Small intestine (tissue), 7 donors: ENCODE results near the gene MUC5B. TPM values are rescaled to one million over a fixed set of nuclear protein-coding genes. Genes with fewer than 3 reads are reported as not detected.

Experiments used
- DNase-seq, 2 donors: peaks; one replicate each; pipeline versions ENCODE4 v3.0.0 to v3.0.0-alpha.2; 2013
- FAIRE-seq: peaks from 2 replicates; lab custom pipeline; 2012; peaks lifted over from hg19 to GRCh38; lab: Jason Lieb, UNC
- H3K27ac ChIP-seq, 3 donors: one replicate each; pipeline ENCODE4 v1.5.1; 2013; ENCODE audit warnings: low read length in 2 of 3, mild to moderate bottlenecking in 2 of 3, control low read depth in 1 of 3, inconsistent platforms in 1 of 3, low read depth in 1 of 3, moderate library complexity in 1 of 3
- H3K27me3 ChIP-seq, 3 donors: one replicate each; pipeline ENCODE4 v1.6.1; 2013; ENCODE audit warnings: low read length in 3 of 3, inconsistent platforms in 1 of 3; ENCODE audit not compliant: control insufficient read depth in 3 of 3, insufficient read depth in 3 of 3
- H3K36me3 ChIP-seq, 3 donors: one replicate each; pipeline ENCODE4 v1.6.1; 2013; ENCODE audit warnings: low read length in 3 of 3, inconsistent platforms in 1 of 3, low read depth in 1 of 3, mild to moderate bottlenecking in 1 of 3, moderate library complexity in 1 of 3; ENCODE audit not compliant: control insufficient read depth in 3 of 3, insufficient read depth in 2 of 3
- H3K4me1 ChIP-seq, 3 donors: one replicate each; pipeline ENCODE4 v1.6.1; 2013; ENCODE audit warnings: low read length in 2 of 3, inconsistent platforms in 1 of 3, low read depth in 1 of 3, mild to moderate bottlenecking in 1 of 3, moderate library complexity in 1 of 3; ENCODE audit not compliant: control insufficient read depth in 3 of 3, insufficient read depth in 2 of 3
- H3K4me3 ChIP-seq, 3 donors: one replicate each; pipeline ENCODE4 v1.5.1; 2013; ENCODE audit warnings: low read length in 3 of 3, control low read depth in 1 of 3, inconsistent platforms in 1 of 3, low read depth in 1 of 3, mild to moderate bottlenecking in 1 of 3, moderate library complexity in 1 of 3
- H3K9me3 ChIP-seq, 2 donors: one replicate each; pipeline ENCODE4 v1.6.1; 2013; ENCODE audit warnings: low read depth in 1 of 2, low read length in 1 of 2; ENCODE audit not compliant: control insufficient read depth in 2 of 2, insufficient read depth in 1 of 2
- WGBS, 3 donors: extraction: QIAGEN DNeasy Blood & Tissue Kit; methylation state at CpG; one replicate each; pipeline ENCODE4 v1.1.7; 2013; 5-methylcytosine and 5-hydroxymethylcytosine counted together
- polyA plus RNA-seq, 4 donors: library from polyadenylated mRNA; stranded (reverse) in 3 of 4; unstranded in 1 of 4; fragments of 200-250 nt in 3 of 4; fragments of 120-200 nt in 1 of 4; gene quantifications; one replicate each; pipeline versions ENCODE4 v1.2.1 to v1.2.3, GENCODE V29; 2013
- donor health status: healthy with polysubstance abuse.
- donor health status: control.
- donor health status: control.
- donor health status: Bipolar disorder and iron deficiency.
- donor health status: healthy.

Gene MUC5B
- polyA plus RNA-seq, 4 donors = 0.04 to 2.4 TPM; not detected in 2

DNA sequence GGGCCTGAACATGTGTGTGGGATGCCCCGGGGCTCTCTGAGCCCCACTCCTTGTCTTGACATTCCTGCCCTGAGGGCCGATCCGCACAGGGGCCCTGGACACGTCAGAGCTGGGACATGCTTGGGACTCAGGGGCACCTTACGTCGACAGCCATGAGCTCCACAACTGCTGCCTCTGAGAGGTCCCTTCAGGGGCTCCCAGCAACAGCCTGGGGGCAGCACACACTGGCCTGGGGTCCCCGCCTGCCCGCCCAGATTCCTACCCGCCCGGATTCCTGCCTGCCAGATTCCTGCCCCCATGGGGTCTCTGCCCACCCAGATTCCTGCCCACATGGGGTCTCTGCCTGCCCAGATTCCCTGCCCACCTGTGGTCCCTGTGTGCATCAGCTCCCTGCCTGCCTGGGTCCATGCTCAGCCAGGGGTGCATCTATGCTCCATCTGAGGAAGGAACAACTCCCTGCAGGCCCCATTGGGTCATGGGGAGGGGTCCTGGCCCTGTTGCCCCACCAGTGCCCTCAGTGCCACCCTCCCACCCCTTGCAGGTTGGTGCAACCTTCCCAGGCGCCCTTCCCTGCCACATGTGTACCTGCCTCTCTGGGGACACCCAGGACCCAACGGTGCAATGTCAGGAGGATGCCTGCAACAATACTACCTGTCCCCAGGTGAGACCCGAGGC lies 35.7 kb downstream of the MUC5B start:
- H3K9me3 ChIP-seq = no peaks in the 10 kb centered on the region
- H3K4me3 ChIP-seq = no peak overlapping the region
- H3K27me3 ChIP-seq = no peaks in the 10 kb centered on the region
- H3K4me1 ChIP-seq = peaks cover 0 to 14% (median 6%) of the 10 kb centered on the region in 3 donors
- DNase-seq (no peak), FAIRE-seq (no peak)
- H3K36me3 ChIP-seq = no peaks in the 10 kb centered on the region
- H3K27ac ChIP-seq = no peak overlapping the region
- 56 to 72% (median 62%) methylated on average over 8 to 13 of the region's 13 CpGs for WGBS, 3 donors

DNA sequence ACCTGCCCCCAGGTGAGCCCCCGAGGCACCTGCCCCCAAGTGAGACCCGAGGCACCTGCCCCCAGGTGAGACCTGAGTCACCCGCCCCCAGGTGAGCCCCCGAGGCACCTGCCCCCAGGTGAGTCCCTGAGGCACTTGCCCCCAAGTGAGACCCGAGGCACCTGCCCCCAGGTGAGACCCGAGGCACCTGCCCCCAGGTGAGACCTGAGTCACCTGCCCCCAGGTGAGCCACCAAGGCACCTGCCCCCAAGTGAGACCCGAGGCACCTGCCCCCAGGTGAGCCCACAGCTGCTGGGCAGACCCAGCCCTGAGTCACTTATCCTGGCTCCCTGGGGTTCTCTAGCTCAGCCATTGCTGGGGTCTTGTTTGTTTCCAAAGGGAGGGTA lies 36.2 kb downstream of the MUC5B start:
- WGBS, 3 donors = 34 to 69% (median 38%) methylated on average over 4 to 7 of the region's 7 CpGs
- no peak for DNase-seq
- Histone ChIP-seq H3K36me3 (no peaks in the 10 kb centered on the region), H3K4me1 (peaks cover 0 to 14% (median 6%) of the 10 kb centered on the region in 3 donors), H3K4me3 (no peak overlapping the region), H3K27ac (no peak overlapping the region), H3K27me3 (no peaks in the 10 kb centered on the region), H3K9me3 (no peaks in the 10 kb centered on the region)
- FAIRE-seq = no peak

DNA sequence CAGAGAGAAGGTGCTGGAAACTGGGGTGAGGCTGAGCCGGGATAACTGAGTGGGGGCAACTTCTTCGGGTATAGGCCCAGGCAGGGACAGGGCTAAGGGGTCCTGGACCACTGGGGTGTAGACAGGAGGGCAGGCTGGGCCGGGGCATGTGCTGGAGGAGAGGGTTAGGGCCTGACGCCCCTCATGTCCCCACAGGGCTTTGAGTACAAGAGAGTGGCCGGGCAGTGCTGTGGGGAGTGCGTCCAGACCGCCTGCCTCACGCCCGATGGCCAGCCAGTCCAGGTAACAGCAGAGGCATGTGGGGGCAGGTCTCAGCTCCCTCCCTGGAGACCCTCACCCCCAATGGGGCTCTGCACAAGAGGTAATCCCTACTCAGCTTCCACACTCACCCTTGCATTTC lies 36.7 kb downstream of the MUC5B start:
- Histone ChIP-seq H3K4me3 (no peak overlapping the region), H3K36me3 (no peaks in the 10 kb centered on the region), H3K27ac (no peak overlapping the region), H3K4me1 (peaks cover 0 to 14% (median 6%) of the 10 kb centered on the region in 3 donors), H3K27me3 (no peaks in the 10 kb centered on the region), H3K9me3 (no peaks in the 10 kb centered on the region)
- DNase-seq (no peak), FAIRE-seq (no peak)
- WGBS, 3 donors = 81 to 86% (median 83%) methylated on average over 8 to 9 of the region's 9 CpGs

DNA sequence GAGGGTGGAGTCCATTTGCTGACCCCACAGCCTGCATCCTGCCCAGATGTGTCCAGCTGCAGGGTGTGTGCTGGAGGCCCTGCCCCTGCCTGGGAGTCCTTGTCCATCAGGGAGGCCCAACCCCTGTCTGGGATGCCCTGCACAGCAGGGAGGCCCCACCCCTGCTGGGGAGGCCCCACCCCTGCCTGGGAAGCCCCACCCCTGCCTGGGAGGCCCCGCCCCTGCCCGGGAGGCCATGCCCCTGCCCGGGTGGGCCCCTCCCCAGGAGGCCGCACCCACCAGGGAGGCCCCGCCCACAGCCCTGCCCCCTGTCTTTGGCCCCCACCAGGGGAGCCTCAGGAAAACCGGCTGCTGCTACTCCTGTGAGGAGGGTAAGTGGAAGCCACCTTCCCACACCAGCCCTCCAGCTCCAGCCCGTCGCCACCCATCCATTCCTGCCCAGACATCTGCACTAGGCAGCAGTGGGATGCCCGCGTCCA lies 37.2 kb downstream of the MUC5B start:
- DNase-seq (peak; percentile 29 to 30), FAIRE-seq (no peak)
- 35 to 65% (median 60%) methylated on average over 7 to 10 of the region's 10 CpGs for WGBS, 3 donors
- H3K27ac ChIP-seq = no peak overlapping the region
- H3K4me1 ChIP-seq = peaks cover 0 to 14% (median 6%) of the 10 kb centered on the region in 3 donors
- no peak overlapping the region for H3K4me3 ChIP-seq
- no peaks in the 10 kb centered on the region for H3K36me3 ChIP-seq
- peaks cover 0 to 2% of the 10 kb centered on the region in 2 donors for H3K9me3 ChIP-seq
- H3K27me3 ChIP-seq = no peaks in the 10 kb centered on the region

DNA sequence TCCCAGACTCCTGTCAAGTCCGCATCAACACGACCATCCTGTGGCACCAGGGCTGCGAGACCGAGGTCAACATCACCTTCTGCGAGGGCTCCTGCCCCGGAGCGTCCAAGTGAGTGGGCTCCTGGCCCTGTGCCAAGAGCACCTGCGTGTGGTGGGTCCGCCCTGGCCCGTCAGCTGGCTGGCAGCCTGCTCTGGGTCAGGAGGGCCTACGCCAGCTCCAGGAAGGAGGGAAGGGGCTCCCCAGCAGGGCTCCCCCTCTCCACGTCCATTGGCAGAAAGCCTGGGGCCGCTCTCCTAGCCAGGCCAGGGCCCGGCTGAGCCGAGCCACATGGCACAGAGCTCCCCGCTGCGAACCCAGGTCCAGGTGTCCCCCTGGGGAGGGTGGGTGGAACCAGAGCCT lies 37.8 kb downstream of the MUC5B start:
- Histone ChIP-seq H3K4me3 (no peak overlapping the region), H3K27ac (no peak overlapping the region), H3K9me3 (peaks cover 0 to 8% of the 10 kb centered on the region in 2 donors), H3K36me3 (no peaks in the 10 kb centered on the region), H3K4me1 (peaks cover 0 to 14% (median 6%) of the 10 kb centered on the region in 3 donors), H3K27me3 (no peaks in the 10 kb centered on the region)
- FAIRE-seq = no peak
- no peak for DNase-seq
- WGBS, 3 donors = 85 to 89% (median 86%) methylated on average over 15 to 17 of the region's 17 CpGs

DNA sequence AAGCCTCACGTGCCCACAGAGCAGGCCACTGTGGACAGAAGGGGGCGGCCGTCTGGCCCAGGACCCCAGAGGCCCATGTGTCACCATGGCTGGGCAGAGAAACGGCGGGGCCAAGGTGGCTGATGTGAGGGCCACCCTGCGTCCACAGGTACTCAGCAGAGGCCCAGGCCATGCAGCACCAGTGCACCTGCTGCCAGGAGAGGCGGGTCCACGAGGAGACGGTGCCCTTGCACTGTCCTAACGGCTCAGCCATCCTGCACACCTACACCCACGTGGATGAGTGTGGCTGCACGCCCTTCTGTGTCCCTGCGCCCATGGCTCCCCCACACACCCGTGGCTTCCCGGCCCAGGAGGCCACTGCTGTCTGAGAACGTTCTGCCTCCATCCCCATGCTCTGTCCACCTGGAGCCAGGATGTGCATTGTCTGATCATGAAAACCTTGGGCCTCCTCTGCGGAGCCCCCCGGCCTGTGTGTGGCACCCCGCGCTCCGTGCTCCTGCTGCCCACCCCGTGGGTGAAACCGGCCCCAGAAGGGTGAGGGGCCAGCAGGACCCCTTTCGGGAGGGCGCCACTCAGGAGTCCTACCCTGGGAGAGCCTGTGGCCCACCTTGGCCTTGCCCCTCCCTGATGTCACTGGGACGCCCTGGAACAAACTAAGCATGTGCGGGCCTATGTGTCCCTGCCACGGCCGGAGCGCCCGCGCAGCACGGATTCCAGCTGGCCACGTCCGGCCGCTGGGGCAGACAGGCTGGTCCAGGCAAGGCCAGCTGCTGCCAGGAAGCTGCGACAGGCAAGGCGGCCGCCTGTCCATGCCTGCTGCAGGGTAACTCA lies 38.6 kb downstream of the MUC5B start:
- Histone ChIP-seq H3K27me3 (no peaks in the 10 kb centered on the region), H3K9me3 (peaks cover 0 to 11% of the 10 kb centered on the region in 2 donors), H3K27ac (no peak overlapping the region), H3K4me3 (no peak overlapping the region), H3K36me3 (no peaks in the 10 kb centered on the region), H3K4me1 (peaks cover 0 to 14% (median 6%) of the 10 kb centered on the region in 3 donors)
- 75 to 87% (median 85%) methylated on average over 31 to 39 of the region's 39 CpGs for WGBS, 3 donors
- no peak for DNase-seq
- no peak for FAIRE-seq

DNA sequence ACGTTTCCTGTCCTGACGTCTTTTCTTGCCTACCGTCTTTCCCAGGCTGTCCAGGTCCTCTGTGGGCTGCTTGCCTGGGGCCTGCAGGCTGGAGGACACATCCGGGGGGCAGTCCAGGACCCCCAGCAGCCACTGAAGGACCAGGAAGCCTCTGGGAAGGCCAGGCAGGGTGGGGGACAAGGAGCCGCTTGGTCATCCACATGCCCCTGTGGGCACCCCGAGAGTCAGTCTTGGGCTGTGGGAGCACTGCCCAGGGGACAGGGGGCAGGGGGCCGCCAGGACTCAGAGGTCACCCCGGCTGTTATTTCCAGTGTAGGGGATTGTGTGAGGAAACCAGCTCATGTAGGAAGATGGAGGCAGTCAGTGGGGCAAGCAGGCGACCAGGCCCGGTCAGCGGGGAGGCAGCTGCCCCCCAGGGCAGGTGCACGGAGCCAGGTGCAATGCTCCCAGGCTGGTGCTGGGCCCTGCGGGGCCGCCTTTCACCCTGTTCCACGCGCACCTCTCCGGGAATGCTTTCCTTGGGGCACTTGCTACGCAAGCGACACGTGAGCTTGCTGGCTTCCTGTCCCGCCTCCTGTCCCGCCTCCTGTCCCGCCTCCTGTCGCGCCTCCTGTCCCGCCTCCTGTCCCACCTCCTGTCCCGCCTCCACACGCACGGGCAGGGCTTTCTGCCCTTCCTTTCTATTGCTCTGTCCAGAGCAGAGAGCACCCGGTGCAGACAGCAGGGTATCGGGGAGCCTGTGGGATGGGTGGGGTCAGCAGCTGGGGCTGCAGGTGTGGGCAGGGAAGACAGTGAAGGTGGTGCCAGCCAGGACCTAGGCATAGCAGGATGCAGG lies 39.5 kb downstream of the MUC5B start:
- FAIRE-seq (no peak), DNase-seq (peak; percentile 93 to 97)
- Histone ChIP-seq H3K9me3 (peaks cover 0 to 11% of the 10 kb centered on the region in 2 donors), H3K27ac (peak overlapping the region; percentile 63 to 92 (median 78)), H3K4me3 (peak overlapping the region; percentile 14 to 56 (median 53)), H3K36me3 (no peaks in the 10 kb centered on the region), H3K4me1 (peaks cover 0 to 14% (median 6%) of the 10 kb centered on the region in 3 donors), H3K27me3 (no peaks in the 10 kb centered on the region)
- 6 to 13% (median 10%) methylated on average over 24 to 31 of the region's 31 CpGs for WGBS, 3 donors

DNA sequence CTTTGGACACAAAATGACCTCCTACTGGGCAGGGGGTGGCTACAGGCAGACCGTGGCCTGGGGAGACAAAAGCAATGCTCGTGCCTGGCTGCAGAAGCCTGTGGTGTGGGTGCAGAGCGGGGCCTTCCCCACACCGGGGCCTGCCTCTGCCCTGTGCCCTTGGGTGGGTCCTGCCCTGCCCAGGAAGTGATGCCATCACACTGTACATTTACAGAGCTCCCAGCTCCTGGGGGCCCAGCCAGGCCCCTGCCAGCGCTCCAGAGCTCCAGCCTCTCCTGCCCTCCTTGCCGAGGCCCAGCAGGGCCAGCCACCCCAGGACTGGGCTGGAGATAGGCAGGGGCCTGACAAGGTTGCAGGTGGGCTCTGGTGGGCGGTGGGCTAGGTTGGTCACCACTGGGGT lies 40.1 kb downstream of the MUC5B start:
- Histone ChIP-seq H3K4me3 (peak overlapping the region in 2 of 3 donors; percentile 26 to 56), H3K9me3 (peaks cover 0 to 11% of the 10 kb centered on the region in 2 donors), H3K27me3 (no peaks in the 10 kb centered on the region), H3K4me1 (peaks cover 0 to 14% (median 6%) of the 10 kb centered on the region in 3 donors), H3K36me3 (no peaks in the 10 kb centered on the region), H3K27ac (peak overlapping the region in 2 of 3 donors; percentile 78 to 92)
- DNase-seq = peak; percentile 45 to 79
- WGBS, 3 donors = 14 to 26% (median 25%) methylated on average over 6 to 7 of the region's 7 CpGs
- FAIRE-seq = no peak
